HEK293 (cell line): Measurements from ENCODE around the gene INVS.

Experiments
- CTCF ChIA-PET: fragments of 350-600 bp; formaldehyde crosslinking; extraction: SDS; loops from one replicate; lab custom pipeline; 2021; ENCODE audit warnings: antibody characterized with exemption; lab: Yijun Ruan, JAX
- POLR2A ChIA-PET: fragments of 300-600 bp; formaldehyde crosslinking; extraction: SDS; loops from one replicate; lab custom pipeline; 2020; ENCODE audit warnings: antibody characterized with exemption, inconsistent platforms; lab: Yijun Ruan, JAX
- H3K27ac ChIP-seq: fragments of 200-500 bp; sonication (Bioruptor generic); 2 replicates; pipeline ENCODE4 v1.5.1; 2014; ENCODE audit warnings: low read depth, low read length, control low read depth, inconsistent platforms; ENCODE audit errors: extremely low read depth
- H3K36me3 ChIP-seq, 2 experiments: fragments of 200-500 bp in 1 of 2; sonication (Bioruptor generic) in 1 of 2; 1 replicate in 1 of 2; 2 replicates in 1 of 2; pipeline ENCODE4 v1.5.1; 2014 to 2017; ENCODE audit warnings: inconsistent platforms in 2 of 2, low read length in 2 of 2; ENCODE audit not compliant: control insufficient read depth in 2 of 2, insufficient read depth in 1 of 2
- H3K4me1 ChIP-seq: fragments of 200-500 bp; sonication (Bioruptor generic); 2 replicates; pipeline ENCODE4 v1.5.1; 2014; ENCODE audit warnings: mild to moderate bottlenecking, low read length, inconsistent platforms; ENCODE audit not compliant: control insufficient read depth, insufficient read depth
- H3K4me3 ChIP-seq: 2 replicates; pipeline ENCODE4 v1.5.1; 2011; ENCODE audit warnings: low read depth, mild to moderate bottlenecking, control low read depth, low read length, moderate library complexity
- H3K9me3 ChIP-seq: fragments of 200-500 bp; sonication (Bioruptor generic); 2 replicates; pipeline ENCODE4 v1.5.1; 2014; ENCODE audit warnings: low read depth, low read length, inconsistent platforms; ENCODE audit not compliant: control insufficient read depth, insufficient read depth
- GLI2 ChIP-seq: fragments of 450-650 bp; formaldehyde crosslinking; IDR thresholded peaks from 2 replicates; pipeline ENCODE4; 2017; ENCODE audit warnings: missing biosample characterization, missing genetic modification characterization, low read depth, borderline replicate concordance
- INSM2 ChIP-seq: fragments of 450-650 bp; formaldehyde crosslinking; IDR thresholded peaks from 2 replicates; pipeline ENCODE4 v1.5.1; 2016; ENCODE audit warnings: missing biosample characterization, missing genetic modification characterization
- MEIS1 ChIP-seq: sonication (generic); formaldehyde crosslinking; IDR thresholded peaks from 2 replicates; pipeline ENCODE4 v1.8.1; 2022; ENCODE audit warnings: missing genetic modification reagents, mild to moderate bottlenecking, borderline replicate concordance
- WT1 ChIP-seq: fragments of 450-650 bp; formaldehyde crosslinking; IDR thresholded peaks from 2 replicates; pipeline ENCODE4 v1.5.1; 2016; ENCODE audit warnings: missing biosample characterization, missing genetic modification characterization
- ZBTB6 ChIP-seq: fragments of 450-650 bp; formaldehyde crosslinking; IDR thresholded peaks from 2 replicates; pipeline ENCODE4 v1.5.1; 2017; ENCODE audit warnings: missing biosample characterization, missing genetic modification characterization
- ZFP41 ChIP-seq: fragments of 450-650 bp; formaldehyde crosslinking; IDR thresholded peaks from 2 replicates; pipeline ENCODE4 v1.5.1; 2016; ENCODE audit warnings: missing biosample characterization, missing genetic modification characterization, borderline replicate concordance
- ZNF175 ChIP-seq: fragments of 450-650 bp; formaldehyde crosslinking; IDR thresholded peaks from 2 replicates; pipeline ENCODE4 v1.5.1; 2016; ENCODE audit warnings: missing biosample characterization, missing genetic modification characterization
- ZNF19 ChIP-seq: fragments of 450-650 bp; formaldehyde crosslinking; IDR thresholded peaks from 2 replicates; pipeline ENCODE4; 2016; ENCODE audit warnings: missing biosample characterization, missing genetic modification characterization, low read depth
- ZNF274 ChIP-seq, 2 experiments: fragments of 200-500 bp in 1 of 2; fragments of 450-650 bp in 1 of 2; sonication (Bioruptor generic) in 1 of 2; formaldehyde crosslinking in 1 of 2; IDR thresholded peaks; 2 replicates each; pipeline versions ENCODE4 v1.5.1 to v1.6.1; 2014 to 2016; ENCODE audit warnings: borderline replicate concordance in 1 of 2, inconsistent platforms in 1 of 2, low read length in 1 of 2, missing biosample characterization in 1 of 2, missing genetic modification characterization in 1 of 2
- ZNF354C ChIP-seq: fragments of 450-650 bp; formaldehyde crosslinking; IDR thresholded peaks from 2 replicates; pipeline ENCODE4 v1.5.1; 2016; ENCODE audit warnings: missing biosample characterization, missing genetic modification characterization, low read depth, borderline replicate concordance
- ZNF473 ChIP-seq: fragments of 450-650 bp; formaldehyde crosslinking; IDR thresholded peaks from 2 replicates; pipeline ENCODE4 v1.5.1; 2017; ENCODE audit warnings: missing biosample characterization, missing genetic modification characterization
- ZNF561 ChIP-seq: fragments of 450-650 bp; IDR thresholded peaks from 2 replicates; pipeline ENCODE4 v1.5.1; 2018; ENCODE audit warnings: missing biosample characterization, missing genetic modification characterization, borderline replicate concordance
- ZNF571 ChIP-seq: fragments of 450-650 bp; formaldehyde crosslinking; IDR thresholded peaks from 2 replicates; pipeline ENCODE4 v1.5.0; 2017; ENCODE audit warnings: missing biosample characterization, missing genetic modification characterization
- ZNF580 ChIP-seq: fragments of 450-650 bp; formaldehyde crosslinking; IDR thresholded peaks from 2 replicates; pipeline ENCODE4 v1.5.1; 2016; ENCODE audit warnings: missing biosample characterization, missing genetic modification characterization
- ZNF639 ChIP-seq: fragments of 450-650 bp; formaldehyde crosslinking; IDR thresholded peaks from 2 replicates; pipeline ENCODE4 v1.5.1; 2016; ENCODE audit warnings: missing biosample characterization, missing genetic modification characterization
- ZNF670 ChIP-seq: fragments of 450-650 bp; formaldehyde crosslinking; IDR thresholded peaks from 2 replicates; pipeline ENCODE4 v1.5.1; 2016; ENCODE audit warnings: missing biosample characterization, missing genetic modification characterization, low read depth
- ZNF701 ChIP-seq: fragments of 450-650 bp; formaldehyde crosslinking; IDR thresholded peaks from 2 replicates; pipeline ENCODE4 v1.5.1; 2016; ENCODE audit warnings: missing biosample characterization, missing genetic modification characterization
- ZNF830 ChIP-seq: fragments of 450-650 bp; IDR thresholded peaks from 2 replicates; pipeline ENCODE4 v1.5.0; 2018; ENCODE audit warnings: missing biosample characterization, missing genetic modification characterization, low read depth, mild to moderate bottlenecking, moderate library complexity

Gene INVS

GRCh38 chr9:100286257-100286656 lies 187.2 kb downstream of the INVS start (continued):
- TF ChIP-seq ZNF571 (tag by site-specific recombination) (no peak), GLI2 (no peak), ZNF19 (tag by site-specific recombination) (no peak)

GRCh38 chr9:100287186-100287585 lies 188.1 kb downstream of the INVS start:
- TF ChIP-seq INSM2 (tag by site-specific recombination) = no peak
- no peak for TF ChIP-seq ZNF175 (tag by site-specific recombination)
- no peak for TF ChIP-seq ZNF561 (tag by site-specific recombination)
- no peak for TF ChIP-seq ZBTB6 (tag by site-specific recombination)
- no peak for TF ChIP-seq ZNF639 (tag by site-specific recombination)
- no peak for TF ChIP-seq ZNF830 (tag by site-specific recombination)
- TF ChIP-seq ZNF701 (tag by site-specific recombination) = no peak

GRCh38 chr9:100290714-100291113 lies 191.7 kb downstream of the INVS start:
- TF ChIP-seq WT1 (tag by site-specific recombination) (no peak), ZNF670 (tag by site-specific recombination) (no peak), ZNF580 (tag by site-specific recombination) (no peak), ZNF354C (no peak), MEIS1 (no peak), ZFP41 (tag by site-specific recombination) (no peak)

More at GRCh38 chr9:100287186-100287585, 188.1 kb downstream of the INVS start:
- POLR2A ChIA-PET = no interaction called here
- CTCF ChIA-PET = interaction anchor here (0.6 kb wide), 1 partner anchor 204 kb away, joined by 5 read pairs; no protein-coding TSS in a partner anchor
- H3K4me3 ChIP-seq = no peak overlapping the region
- no peaks in the 10 kb centered on the region for H3K9me3 ChIP-seq
- peaks cover 13 to 79% of the 10 kb centered on the region in 2 experiments for H3K36me3 ChIP-seq
- no peaks in the 10 kb centered on the region for H3K4me1 ChIP-seq
- no peak overlapping the region for H3K27ac ChIP-seq

GRCh38 chr9:100292414-100292813 lies 193.4 kb downstream of the INVS start:
- Histone ChIP-seq H3K4me1 (no peaks in the 10 kb centered on the region), H3K9me3 (no peaks in the 10 kb centered on the region), H3K27ac (no peak overlapping the region), H3K4me3 (no peak overlapping the region), H3K36me3 (peaks cover 13 to 95% of the 10 kb centered on the region in 2 experiments)
- ChIA-PET CTCF (no interaction called here), POLR2A (no interaction called here)
- no peak for TF ChIP-seq INSM2 (tag by site-specific recombination)
- TF ChIP-seq ZNF274 (IDR thresholded peaks at IDR 0.05; ENCODE audit: low read length) = no peak
- TF ChIP-seq ZNF274 (tag by site-specific recombination; IDR thresholded peaks at IDR 0.05; ENCODE audit: borderline replicate concordance) = no peak
- no peak for TF ChIP-seq ZNF473 (tag by site-specific recombination)

More at GRCh38 chr9:100290714-100291113, 191.7 kb downstream of the INVS start:
- Histone ChIP-seq H3K4me1 (no peaks in the 10 kb centered on the region), H3K27ac (no peak overlapping the region), H3K36me3 (peaks cover 13 to 94% of the 10 kb centered on the region in 2 experiments), H3K4me3 (no peak overlapping the region), H3K9me3 (no peaks in the 10 kb centered on the region)
- CTCF ChIA-PET = interaction anchor here (1.1 kb wide), 1 partner anchor 1106 kb away, joined by 5 read pairs; no protein-coding TSS in a partner anchor
- POLR2A ChIA-PET = no interaction called here
